Upper lobe of left lung (tissue), 4 donors: ENCODE results near the gene DEPDC1.

Experiments
- CTCF ChIP-seq, 6 experiments: fragments of 450-650 bp in 4 of 6; fragments of 200-600 bp in 2 of 6; sonication (generic) in 2 of 6; IDR thresholded peaks; one replicate each; pipeline ENCODE4 v1.5.1; 2016 to 2019; ENCODE audit warnings: antibody characterized with exemption in 6 of 6
- EP300 ChIP-seq, 4 donors: sonication (generic); formaldehyde crosslinking; IDR thresholded peaks; one replicate each; pipeline ENCODE4 v1.5.1; 2017; ENCODE audit warnings: antibody characterized with exemption in 4 of 4, control low read depth in 2 of 4
- POLR2A ChIP-seq, 4 donors: fragments of 450-650 bp; IDR thresholded peaks; one replicate each; pipeline ENCODE4 v1.5.1; 2016 to 2017; ENCODE audit warnings: antibody characterized with exemption in 4 of 4, mild to moderate bottlenecking in 2 of 4
- POLR2AphosphoS5 ChIP-seq, 2 donors: sonication (generic); formaldehyde crosslinking; IDR thresholded peaks; one replicate each; pipeline ENCODE4 v1.5.1; 2017; ENCODE audit warnings: antibody characterized with exemption in 2 of 2

DNA sequence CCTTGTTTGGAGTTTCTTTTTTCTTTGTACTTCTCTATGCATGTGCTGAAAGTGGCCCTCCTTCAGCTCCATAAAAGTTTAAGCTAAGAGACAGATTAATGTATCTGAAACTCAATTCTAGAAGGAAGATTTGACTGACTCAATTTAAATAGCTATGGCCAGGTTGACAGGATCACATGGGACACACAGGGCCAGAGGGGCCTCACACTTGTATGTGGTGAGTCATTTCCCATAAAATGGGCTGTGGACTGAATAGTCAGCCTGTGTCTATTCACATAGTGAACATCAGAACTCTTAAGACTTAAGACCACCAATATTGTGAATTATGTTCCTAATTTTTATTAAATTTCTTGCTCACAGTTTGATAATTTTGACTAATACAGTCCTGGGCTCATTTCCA is 45.7 kb upstream of the DEPDC1 start:
- TF ChIP-seq CTCF (IDR thresholded peaks at IDR 0.05) (no peak), POLR2AphosphoS5 (IDR thresholded peaks at IDR 0.05) (no peak), POLR2A (IDR thresholded peaks at IDR 0.05) (no peak), EP300 (IDR thresholded peaks at IDR 0.05) (no peak)
